Putamen (tissue), 1 donor: Measurements from ENCODE around the gene GPX2.

Experiments used
- DNase-seq: peaks from one replicate; pipeline ENCODE4 v3.0.0-alpha.2; 2016; ENCODE audit warnings: low spot score

Gene GPX2

DNA sequence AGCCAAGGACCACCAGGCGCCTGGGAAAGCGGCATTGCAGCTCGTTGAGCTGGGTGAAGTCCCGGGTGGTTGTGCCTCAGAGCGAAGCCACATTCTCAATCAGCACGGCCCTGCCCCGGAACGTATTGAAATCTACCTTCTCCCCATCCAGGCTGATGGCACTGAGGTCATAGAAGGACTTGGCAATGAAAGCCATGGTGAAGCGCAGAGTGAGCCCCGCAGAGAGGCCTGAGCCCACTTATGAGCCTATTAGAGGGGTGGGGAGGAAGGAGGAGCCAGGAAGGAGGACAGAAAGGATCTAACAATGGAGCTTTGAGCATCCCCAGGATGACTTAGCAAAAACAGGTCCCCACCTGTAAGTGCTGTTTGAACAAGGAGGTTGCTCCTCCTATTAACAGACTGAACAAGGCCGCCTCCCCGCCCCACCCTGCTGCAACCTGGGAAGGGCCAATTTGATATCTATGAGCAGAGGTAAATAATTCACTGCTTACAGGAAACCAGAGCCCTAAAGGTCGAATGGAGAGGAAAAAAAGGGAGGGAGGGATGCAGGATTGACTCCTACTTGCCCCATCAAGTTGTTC is at the start of gene GPX2:
Gene GPX2 (minus strand): TSS at position 215 of the 581 bp plus-strand sequence. CDS start 19 bp downstream, at position 196.
- no peak for DNase-seq

DNA sequence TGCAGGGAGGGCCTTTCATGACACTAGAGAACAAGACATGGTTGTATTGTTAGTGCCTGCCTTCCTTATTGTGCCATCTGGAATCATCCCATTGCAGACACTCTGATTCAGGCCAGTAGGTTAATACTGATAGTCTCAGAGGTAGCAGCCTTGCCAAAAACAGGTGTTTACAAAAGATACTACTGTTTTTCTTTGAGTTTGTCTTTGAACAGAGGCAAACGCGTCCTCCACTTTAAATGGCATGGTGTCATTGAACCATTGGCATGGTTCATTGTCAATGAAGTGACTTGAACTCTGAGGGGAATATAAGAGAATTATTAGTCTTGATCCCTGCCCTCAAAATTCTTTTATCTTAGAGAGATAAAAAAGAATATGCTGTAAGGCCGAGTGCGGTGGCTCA is 48.4 kb upstream of the GPX2 start:
- no peak for DNase-seq

DNA sequence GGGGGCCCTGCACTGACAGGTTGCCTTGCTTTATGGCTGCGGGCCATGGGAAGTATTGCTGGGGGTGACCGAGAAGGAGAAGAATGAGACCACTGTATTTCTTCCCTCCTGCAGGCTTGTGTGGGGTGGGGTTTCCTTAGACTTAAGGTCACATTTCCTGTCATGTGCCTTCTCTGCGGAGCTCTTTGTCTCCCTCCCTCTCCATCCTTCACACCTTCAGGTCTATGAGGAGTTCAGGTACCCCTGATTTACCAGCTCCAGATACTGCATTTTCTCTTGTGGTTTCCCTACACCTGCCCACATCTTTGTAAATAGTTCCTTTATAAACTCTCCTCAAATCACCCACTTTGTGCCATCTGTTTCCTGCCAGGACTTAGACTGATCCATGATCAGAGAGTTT is 47.8 kb upstream of the GPX2 start:
- no peak for DNase-seq

DNA sequence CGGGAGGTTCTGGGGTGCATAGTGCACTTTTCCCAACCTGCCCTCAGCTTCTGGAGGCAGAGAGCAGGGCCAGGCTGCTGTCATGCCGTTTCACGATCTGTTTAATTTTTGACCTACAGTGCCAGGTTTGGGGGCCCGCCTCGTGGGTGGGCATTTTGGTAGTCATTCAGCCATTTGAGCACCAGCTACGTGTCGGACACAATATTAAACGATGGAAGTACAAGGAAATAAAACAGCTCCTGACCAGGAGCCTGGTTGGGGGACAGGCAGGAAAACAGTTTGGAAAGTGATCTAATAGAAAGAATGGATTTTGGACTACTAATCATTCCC is 44.9 kb upstream of the GPX2 start:
- DNase-seq, result no peak

DNA sequence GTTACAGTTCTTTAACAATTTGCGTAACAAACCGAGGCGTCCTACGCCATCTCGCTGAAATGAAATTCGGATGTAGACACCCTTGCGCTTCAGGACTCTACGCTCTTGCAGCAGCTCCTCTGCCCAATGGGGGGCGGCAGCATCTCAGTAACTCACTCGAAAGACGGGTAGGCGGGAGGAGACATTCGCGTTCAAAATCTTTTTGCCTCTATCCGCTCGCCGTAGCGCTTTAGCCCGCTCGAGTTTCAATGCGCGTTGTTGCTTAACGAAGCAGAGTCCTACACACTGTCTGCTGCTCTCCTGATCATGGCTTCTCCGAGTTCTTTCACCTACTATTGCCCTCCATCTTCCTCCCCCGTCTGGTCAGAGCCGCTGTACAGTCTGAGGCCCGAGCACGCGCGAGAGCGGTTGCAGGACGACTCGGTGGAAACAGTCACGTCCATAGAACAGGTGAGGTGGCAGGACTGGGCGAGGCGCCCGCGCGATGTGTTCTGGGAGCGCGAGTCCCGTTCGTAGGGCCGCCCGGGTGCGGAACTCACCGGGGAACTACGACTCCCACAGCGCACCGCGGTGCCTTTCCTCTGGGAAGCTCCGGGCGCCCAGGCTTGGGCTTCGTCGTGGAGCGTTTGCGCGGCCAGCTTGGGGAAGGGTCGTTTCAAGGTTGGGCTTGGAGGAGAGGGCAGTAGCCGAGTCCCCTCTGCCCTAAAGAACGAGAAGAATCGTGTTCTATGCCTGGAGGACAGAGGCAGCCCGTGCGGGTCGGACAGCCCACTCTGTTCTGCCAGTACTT is 44.3 kb upstream of the GPX2 start, which contains the start of gene FNTB:
Gene FNTB (plus strand): TSS at position 248 of the 790 bp plus-strand sequence. CDS start 59 bp downstream, at position 307.
- peak; percentile 98 for DNase-seq

DNA sequence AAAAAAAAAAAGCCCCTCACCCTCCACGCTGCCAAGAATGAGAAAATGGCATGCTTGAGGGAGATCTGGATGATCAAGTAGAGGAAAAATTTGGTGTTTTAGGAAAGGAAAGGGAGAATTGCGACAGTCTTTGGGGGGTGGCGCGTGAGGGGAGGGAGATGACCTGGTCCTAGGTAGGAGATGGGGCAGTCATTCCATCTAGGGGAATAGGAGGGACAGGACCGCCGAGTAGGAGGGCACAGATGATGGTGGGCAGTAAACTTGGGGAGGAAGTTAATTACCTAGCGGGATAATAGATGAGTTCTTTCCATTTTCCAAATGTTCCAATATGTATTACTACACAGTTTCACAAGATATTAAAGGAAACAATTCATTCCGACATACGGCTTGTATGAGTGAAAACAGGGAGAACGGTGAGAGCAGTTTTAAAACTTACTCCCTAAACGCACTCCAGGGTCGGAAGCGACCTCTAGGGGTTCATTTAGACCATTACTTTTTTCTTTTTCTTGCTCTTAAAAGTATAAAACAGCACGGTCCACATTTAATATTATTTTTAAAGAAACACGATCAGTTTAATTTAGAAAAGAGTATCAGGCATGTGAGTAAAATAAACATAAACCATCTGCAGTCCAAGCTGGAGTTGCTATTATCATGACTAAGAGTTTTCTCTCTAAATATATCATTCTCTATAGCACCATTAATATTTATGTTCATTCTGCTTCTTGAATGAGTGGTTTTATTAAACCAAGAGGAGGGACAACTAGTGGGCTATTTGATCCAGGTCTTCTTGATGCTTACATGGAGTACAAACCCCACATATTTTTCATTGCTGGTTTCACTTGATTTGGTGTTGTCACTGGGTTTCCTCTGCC is 41.1 kb upstream of the GPX2 start:
- no peak for DNase-seq

DNA sequence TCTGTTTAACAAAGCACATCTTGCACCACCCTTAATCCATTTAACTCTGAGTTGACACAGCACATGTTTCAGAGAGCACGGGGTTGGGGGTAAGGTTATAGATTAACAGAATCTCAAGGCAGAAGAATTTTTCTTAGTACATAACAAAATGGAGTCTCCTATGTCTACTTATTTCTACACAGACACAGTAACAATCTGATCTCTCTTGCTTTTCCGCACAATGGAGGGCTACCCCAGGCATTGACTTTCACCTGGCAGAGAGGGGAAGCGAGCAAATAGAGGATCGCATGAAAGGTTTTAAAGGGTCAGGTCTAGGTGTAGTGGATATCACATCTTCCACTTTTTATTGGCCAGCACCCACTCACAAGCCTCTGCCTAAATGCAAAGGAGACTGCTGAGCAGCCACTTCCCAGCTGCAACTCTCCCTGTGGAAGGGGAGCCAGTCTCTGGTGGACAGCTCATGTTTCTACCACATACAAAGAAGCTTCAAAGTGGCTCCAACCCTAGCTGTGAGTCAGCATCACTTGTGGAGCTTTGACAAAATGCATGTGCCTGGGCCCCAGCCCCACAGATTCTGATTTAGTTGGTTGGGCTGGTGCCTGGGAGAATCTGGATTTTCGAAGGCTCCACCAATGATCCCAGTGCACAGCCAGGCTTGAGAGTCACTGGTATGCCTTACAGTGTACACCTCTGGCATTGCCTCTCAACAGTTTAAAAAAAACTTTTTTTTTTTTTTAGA is 37.0 kb upstream of the GPX2 start:
- DNase-seq, result no peak

DNA sequence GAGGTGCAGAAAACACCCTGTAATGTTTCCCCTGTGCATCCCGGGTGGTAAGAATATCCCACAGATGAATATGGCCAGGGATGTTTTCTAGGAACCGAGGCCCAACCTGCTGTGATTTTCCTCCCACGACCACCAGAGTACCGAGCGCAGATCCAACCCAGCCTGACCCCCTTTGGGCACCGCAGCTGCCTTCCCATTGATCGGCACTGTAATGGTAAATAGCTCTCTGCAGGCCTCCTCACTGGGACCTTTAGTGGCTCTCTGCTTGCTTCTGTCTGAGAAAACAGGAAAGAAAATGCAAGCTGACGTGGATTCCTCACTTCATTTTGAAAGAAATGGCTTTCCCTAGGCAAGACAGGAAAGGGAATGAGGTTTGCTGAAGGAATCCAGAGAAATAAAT is 32.0 kb upstream of the GPX2 start:
- no peak for DNase-seq

DNA sequence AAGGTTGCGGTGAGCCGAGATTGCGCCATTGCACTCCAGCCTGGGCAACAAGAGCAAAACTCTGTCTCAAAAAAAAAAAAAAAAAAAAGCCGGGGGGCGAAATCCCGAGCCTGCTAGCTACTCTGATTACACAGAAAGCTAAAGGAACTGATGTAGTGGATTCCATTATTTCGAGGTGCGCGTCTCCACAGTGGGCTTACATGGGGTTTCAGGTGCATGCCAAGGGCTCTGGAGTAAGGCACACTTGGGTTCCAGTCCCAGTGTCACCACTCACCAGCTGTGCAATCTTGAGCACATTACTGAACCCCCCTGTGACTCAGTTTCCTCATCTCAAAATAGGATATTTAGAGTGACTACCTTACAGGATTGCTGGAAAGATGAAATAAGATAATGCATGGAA is 31.3 kb upstream of the GPX2 start:
- no peak for DNase-seq

DNA sequence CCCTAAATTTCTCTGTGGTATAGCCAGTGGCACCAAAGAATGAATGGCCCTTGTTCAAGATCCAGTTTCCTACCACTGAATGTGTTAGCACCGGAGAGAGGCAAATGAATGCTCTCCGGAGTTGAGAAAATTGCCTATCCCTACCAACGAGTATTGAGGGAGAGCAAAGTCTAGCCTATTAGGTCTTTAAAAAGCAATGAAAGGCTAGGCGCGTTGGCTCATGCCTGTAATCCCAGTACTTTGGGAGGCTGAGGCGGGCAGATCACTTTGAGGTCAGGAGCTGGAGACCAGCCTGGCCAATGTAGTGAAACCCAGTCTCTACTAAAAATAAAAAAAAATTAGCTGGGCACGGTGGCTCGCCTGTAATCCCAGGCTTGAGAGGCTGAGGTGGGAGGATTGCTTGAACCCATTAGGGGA is 30.5 kb upstream of the GPX2 start:
- DNase-seq, result no peak

DNA sequence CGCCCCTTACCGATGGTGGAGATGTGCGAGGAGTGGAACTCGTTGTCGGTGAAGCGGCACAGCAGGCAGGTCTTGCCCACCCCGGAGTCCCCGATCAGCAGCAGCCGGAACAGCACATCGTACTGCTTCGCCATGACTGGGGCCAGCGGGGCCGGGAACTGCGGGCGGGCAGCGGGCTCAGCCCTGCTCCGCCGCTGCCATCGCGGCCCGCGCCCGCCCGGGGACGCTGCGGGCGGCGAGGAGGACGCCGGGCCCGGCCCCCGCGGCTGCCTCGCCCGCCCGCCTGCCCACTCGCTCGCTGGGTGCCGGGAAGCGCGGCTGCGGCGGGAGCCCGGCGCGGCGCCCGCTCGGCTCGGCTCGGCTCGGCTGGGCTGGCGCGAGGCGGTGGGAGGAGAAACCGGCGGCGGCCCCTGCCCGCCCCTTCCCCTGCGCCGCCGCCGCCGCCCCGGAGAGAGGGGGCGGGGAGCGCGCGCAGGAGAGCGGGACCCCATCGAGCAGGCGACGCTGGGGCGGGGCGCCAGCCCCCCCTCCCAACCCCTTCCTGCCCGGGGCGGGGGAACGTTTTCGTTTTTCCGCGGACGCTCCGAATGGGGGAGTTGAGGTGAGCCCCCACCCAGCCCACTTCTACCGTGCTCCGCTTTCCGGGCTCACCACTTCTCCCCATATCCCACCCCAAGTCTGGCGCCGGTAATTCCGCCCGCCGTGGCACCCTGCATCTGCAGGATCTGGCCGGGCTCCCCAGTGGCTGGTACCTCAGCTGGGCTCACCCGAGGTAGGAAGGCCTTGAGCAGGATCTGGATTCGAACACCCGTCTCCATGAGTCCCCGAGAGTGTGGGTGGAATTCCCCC is 29.6 kb upstream of the GPX2 start, which contains the start of gene RAB15:
Gene RAB15 (minus strand): TSS at position 394 of the 849 bp plus-strand sequence. CDS start 260 bp downstream, at position 134.
- DNase-seq, result no peak

DNA sequence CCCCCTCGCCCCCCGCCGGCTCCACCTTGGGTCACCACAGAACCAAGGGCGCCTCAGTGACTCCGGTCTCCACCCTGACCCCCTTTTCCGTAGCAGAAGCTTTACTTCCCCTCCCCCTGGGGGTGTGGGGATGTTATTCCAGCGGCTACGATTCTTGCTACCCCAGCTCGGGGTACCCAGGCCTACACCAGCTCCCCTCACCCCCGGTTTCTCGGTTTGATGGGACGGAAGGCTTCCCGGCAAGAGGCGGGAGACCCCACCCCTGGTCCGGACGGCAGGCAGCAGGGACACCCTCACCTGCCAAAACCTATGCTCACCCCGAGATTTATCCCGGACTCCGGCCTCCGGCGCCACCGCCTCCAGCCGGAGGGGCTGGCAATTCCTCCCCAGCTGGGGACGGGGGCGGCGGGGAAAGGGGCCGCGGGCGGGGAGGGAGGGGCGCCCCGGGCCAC is 29.0 kb upstream of the GPX2 start:
- DNase-seq, result no peak

DNA sequence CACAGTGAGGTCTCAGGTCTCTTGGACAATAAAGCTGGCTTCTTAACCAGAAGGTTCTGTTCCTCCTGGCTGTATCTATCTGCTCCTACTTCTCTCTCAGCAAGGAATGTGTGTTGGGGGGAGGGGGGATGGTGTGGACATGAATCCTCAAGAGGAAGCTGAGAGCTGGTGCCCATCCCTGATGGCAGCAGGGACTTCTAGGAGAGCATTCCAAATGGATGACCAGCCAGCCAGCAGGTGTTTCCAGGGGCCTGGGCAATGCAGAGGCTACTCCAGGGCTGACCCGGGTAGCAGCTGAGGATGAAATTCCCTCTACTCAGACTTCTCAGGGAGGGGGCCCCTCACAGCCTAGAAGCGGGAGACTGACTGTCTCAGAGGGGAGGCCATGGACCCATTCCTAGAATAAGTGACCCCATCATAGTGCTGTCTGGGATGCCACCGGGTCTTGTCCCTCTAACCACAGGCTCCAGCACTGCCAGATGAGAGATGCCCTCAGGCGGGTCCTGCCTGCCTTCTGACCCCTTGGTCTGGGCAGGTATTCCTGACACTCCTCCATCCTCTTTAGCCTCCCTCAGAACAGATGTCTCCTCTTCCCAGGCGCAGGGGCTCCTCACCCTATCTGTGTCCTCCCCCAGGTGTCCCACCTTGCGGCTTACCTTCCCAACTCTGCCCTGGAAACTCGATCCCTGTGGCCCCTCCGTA is 28.4 kb upstream of the GPX2 start:
- DNase-seq, result no peak

DNA sequence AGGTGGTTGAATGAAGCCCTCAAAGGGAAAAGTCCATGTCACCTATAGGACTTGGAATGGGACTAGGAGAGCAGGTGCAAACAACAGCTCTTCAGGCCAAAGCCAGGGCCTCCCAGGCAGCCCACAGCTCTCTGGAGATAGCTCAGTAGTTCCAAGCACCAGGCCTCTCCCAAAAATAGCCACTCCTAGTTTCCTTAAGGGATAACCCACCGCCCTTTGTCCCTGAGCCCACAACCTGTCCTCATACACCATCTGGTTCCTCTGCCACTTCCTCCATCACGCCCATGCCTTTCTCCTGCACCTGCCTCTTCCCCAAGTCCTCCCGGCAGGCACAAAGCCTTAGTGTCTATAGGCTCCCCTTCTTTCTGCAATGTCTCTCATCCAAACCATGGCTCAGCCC is 27.5 kb upstream of the GPX2 start:
- no peak for DNase-seq

DNA sequence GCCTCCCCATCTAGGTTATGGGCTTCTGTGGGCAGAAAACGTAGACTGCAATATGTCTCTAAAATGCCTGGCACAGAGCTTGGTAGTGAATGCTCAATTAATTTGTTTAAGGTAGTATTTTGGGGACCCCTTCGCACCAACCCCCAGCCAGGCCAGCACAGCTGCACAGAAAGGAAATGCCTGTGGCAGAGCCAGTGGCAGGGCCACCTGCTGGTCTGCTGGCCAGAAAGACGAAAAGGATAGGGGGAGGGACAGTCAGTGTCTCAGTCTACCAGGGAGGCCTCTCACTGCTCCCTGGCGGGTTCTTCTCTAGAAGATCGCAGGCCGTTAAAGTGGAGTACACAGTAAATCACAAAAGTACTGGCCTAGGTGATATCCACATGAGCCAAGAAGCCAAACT is 26.1 kb upstream of the GPX2 start:
- no peak for DNase-seq

DNA sequence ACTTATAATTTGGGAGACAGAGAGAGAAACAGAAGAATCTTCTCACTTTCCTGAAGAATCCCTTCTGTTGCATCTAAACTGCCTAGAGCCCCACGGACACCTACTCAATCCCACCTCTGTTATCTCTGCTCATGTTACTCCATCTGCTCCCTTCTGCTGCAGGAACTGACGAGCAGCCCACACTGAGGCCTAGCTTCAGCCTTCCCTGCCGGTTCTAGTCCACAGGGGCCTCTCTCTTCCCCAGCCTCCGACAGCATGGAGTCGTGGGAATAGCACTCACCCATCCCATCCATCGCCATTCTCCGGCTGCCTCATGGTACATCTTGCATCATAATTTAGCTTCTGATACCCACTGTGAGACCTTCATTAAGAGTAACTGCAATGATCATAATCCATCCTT is 25.6 kb upstream of the GPX2 start:
- DNase-seq, result no peak

DNA sequence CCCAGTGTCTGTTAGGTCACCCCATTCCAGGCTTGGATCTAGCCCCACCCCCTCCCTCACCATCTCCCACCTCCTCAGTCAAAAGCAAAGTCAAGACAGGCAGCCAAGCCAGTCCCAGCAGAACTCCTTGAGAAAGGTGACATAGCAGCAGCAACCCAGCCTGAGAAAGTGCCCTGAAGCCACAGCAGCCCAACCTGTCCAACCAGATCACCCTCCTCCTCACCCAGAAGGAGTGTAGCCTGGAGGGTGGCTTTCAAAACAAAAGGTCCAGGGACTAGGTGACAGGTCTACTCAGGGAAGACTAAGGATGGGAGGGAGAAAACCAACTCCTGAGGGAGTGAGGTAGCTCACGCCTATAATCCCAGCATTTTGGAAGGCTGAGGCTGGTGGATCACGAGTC is 24.4 kb upstream of the GPX2 start:
- DNase-seq, result no peak

DNA sequence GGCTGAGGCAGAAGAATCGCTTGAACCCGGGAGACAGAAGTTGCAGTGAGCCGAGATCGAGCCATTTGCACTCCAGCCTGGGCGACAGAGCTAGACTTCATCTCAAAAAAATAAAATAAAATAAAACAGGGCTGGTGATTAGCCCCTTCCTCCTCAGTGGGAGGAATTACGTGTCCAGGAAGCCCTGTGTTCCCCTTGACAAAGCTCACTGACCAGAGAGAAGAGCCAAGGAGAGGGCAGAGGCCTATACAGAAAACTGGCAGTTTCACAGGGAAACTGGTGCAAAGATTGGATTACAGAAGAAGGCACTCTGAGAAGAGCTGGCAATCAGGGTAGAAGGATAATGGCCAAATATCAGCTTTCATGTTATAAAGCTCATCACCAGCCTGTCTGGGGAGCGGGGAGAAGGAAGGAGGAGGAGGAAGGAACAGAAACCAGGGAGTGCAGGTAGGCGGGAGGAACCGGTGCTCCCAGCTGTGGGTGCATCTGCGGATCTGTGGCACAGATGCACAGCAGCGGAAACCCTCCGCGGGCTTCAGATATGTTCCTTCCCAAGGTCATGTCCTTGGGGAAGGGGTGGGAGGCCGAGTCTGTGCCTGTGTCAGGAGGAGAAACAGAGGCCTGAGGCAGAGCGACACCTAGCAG is 22.9 kb upstream of the GPX2 start:
- peak; percentile 68 for DNase-seq

DNA sequence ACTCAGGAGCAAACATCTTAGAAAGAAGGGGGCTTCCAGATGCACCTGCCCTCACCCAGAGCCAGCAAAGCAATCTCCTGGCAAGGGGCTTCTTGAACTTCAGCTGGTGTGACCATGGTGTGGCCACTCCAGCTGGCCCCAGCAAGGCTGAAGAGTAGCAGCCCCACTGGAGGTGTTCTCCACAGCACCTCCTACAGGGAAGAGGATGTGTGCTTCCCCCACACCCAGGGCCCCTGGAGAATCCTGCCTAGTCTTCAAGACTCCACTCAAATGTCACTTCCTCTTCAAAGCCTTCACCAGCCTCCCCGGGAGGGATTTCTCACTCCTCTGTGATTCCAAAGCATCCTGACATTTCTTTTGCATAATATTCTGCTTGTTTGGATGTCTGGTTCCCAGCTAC is 21.1 kb upstream of the GPX2 start:
- no peak for DNase-seq

DNA sequence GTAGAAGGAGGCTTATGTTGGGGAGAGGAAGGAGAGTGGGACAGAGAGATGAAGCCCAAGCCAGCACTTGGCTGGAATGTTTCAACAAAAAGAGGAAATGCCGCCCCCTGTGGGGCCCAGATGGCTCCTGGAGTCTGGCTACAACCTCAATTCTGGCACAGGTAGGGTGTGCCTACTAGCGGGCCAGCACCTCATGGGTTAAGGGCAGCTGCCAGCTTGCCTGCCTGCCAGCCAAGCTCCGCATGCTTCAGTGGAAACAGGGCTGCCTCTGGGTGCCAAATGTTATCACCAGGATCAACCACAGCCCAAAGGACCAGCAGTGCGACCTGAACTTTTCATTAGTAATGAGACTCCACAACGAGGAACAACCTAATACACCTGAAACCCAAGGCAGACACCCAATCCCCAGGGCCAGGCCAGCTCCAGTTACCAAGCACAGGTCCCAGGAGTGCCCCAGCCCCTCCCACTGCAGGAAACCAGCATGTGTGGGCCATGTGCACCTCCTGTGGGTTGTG is 18.3 kb upstream of the GPX2 start:
- DNase-seq, result no peak
